ENCODE measurements around the gene BTG1.
A peak's percentile ranks its signal among the peaks of the same experiment; 100 is the strongest.

BTG1 gene

GRCh38 chr12:92140896-92141536, 4.6 kb downstream of the BTG1 start:
- Histone ChIP-seq H3K4me3 (ENCODE audit: low read depth in 1 of 2, low read length in 1 of 2) (peak overlapping the region; percentile 80 to 96), H3K36me3 (peaks cover 26% of the 10 kb centered on the region), H3K27ac (peak overlapping the region; percentile 98), H3K27me3 (no peaks in the 10 kb centered on the region), H3K4me1 (ENCODE audit: control insufficient read depth in 1 of 2, insufficient read depth in 1 of 2, low read depth in 1 of 2, low read length in 1 of 2) (peaks cover 42 to 83% of the 10 kb centered on the region in 2 experiments), H3K9me3 (no peaks in the 10 kb centered on the region)
- TF ChIP-seq, protein P1, sequence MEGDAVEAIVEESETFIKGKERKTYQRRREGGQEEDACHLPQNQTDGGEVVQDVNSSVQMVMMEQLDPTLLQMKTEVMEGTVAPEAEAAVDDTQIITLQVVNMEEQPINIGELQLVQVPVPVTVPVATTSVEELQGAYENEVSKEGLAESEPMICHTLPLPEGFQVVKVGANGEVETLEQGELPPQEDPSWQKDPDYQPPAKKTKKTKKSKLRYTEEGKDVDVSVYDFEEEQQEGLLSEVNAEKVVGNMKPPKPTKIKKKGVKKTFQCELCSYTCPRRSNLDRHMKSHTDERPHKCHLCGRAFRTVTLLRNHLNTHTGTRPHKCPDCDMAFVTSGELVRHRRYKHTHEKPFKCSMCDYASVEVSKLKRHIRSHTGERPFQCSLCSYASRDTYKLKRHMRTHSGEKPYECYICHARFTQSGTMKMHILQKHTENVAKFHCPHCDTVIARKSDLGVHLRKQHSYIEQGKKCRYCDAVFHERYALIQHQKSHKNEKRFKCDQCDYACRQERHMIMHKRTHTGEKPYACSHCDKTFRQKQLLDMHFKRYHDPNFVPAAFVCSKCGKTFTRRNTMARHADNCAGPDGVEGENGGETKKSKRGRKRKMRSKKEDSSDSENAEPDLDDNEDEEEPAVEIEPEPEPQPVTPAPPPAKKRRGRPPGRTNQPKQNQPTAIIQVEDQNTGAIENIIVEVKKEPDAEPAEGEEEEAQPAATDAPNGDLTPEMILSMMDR (IDR thresholded peaks at IDR 0.05) = no peak

DNA sequence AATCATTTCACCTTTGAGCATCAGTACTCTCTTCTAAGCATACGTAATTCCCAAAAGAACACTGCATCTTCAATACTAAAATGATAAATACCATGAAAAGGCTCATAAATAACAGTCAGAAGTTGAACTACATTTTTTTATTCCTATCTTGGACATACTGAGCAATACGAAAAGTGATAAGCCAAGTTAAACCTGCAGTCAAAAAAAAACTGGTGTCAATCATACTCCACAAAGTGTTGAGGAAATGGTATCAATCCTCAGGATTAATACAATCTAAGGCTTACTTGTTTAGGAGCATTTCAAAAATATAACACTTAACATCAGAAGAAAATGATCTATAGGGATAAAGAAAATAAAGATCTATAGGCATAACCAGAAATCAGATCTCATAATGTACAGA, 5.5 kb downstream of the BTG1 start:
- Histone ChIP-seq H3K4me1 (ENCODE audit: control insufficient read depth in 1 of 2, insufficient read depth in 1 of 2, low read depth in 1 of 2, low read length in 1 of 2) (peaks cover 51 to 92% of the 10 kb centered on the region in 2 experiments), H3K4me3 (ENCODE audit: low read depth in 1 of 2, low read length in 1 of 2) (peak overlapping the region; percentile 80 to 96), H3K27ac (peak overlapping the region; percentile 98), H3K9me3 (no peaks in the 10 kb centered on the region), H3K27me3 (no peaks in the 10 kb centered on the region), H3K36me3 (peaks cover 26% of the 10 kb centered on the region)
- TF ChIP-seq, protein P1 (IDR thresholded peaks at IDR 0.05) = no peak

DNA sequence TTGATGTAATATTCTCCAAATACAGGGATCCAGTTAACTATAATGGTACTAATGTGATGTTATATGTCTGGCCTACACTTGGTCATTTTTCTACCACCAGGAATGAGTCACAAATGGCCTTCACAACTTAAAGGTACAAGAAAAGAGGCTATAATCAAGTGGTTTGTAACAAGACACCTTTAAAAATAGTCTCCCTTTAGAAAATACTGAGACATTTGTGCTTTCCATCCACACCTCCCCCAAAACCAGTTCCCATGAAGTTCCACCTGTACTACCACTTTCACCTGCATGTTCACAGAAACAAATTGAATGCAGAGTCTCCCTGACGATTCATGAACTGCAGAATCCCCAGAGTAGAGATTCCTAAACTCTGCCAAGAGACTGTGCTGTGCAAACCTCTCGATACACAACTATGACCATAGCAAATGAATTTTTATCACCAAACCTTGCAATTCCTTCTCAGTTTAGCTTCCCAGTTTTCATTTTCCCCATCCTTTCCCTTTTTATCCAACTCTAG, 6.0 kb downstream of the BTG1 start:
- H3K4me1 ChIP-seq (ENCODE audit: control insufficient read depth in 1 of 2, insufficient read depth in 1 of 2, low read depth in 1 of 2, low read length in 1 of 2) = peaks cover 55 to 97% of the 10 kb centered on the region in 2 experiments
- TF ChIP-seq, protein P1 (IDR thresholded peaks at IDR 0.05) = no peak
- no peaks in the 10 kb centered on the region for H3K27me3 ChIP-seq
- H3K9me3 ChIP-seq = no peaks in the 10 kb centered on the region
- H3K4me3 ChIP-seq (ENCODE audit: low read depth in 1 of 2, low read length in 1 of 2) = peak overlapping the region; percentile 80 to 96
- H3K27ac ChIP-seq = peak overlapping the region; percentile 98
- H3K36me3 ChIP-seq = peaks cover 26% of the 10 kb centered on the region

DNA sequence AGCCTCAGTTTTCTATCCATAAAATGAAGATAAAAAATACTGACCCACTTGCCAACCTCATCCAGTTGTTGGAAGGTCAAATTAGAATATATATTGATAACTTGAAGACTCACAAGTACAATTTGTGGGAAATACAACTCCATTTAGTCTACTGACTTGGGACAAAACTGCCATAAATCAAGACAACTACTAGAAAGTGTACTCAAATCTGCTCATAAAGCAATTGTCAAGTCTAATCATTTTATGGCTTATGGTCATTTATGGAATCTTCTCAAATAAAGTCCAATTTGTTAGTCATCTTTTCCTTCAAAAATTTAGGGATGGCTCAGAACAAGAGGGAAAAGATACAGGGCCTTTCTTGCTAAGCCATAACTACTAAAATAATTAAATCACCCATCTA, 7.0 kb downstream of the BTG1 start:
- H3K4me1 ChIP-seq (ENCODE audit: control insufficient read depth in 1 of 2, insufficient read depth in 1 of 2, low read depth in 1 of 2, low read length in 1 of 2) = peaks cover 66 to 100% of the 10 kb centered on the region in 2 experiments
- H3K27me3 ChIP-seq = no peaks in the 10 kb centered on the region

DNA sequence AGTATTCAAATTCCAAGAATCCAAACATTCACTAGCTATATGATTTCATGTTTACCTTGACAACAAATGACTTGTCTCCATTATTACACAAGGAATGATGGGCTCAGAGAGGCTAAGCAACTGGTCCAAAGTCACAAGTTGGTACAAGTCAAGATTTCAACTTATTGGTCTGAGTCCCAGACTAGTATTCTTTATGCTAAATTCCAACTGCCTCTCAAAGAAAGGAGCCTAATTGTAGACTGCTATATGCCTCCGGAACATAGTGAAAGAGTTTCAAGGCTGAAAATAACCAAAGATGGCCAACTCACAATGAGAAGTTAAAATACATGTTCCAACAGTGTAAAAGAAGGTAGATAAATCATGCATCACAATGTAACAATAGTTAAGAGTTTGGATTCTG, 7.5 kb downstream of the BTG1 start:
- TF ChIP-seq, protein P1 (IDR thresholded peaks at IDR 0.05) = no peak
- peaks cover 14% of the 10 kb centered on the region for H3K36me3 ChIP-seq
- peak overlapping the region; percentile 98 for H3K27ac ChIP-seq
- H3K4me1 ChIP-seq (ENCODE audit: control insufficient read depth in 1 of 2, insufficient read depth in 1 of 2, low read depth in 1 of 2, low read length in 1 of 2) = peaks cover 71 to 100% of the 10 kb centered on the region in 2 experiments
- no peaks in the 10 kb centered on the region for H3K9me3 ChIP-seq
- no peaks in the 10 kb centered on the region for H3K27me3 ChIP-seq
- peak overlapping the region; percentile 15 to 80 for H3K4me3 ChIP-seq (ENCODE audit: low read depth in 1 of 2, low read length in 1 of 2)

More for the DNA sequence above, 7.0 kb downstream of the BTG1 start:
- Histone ChIP-seq H3K27ac (peak overlapping the region; percentile 98), H3K4me3 (ENCODE audit: low read depth in 1 of 2, low read length in 1 of 2) (peak overlapping the region; percentile 80 to 96), H3K36me3 (peaks cover 19% of the 10 kb centered on the region), H3K9me3 (no peaks in the 10 kb centered on the region)
- TF ChIP-seq, protein P1 (IDR thresholded peaks at IDR 0.05) = no peak

All from neutrophil (primary cell).